HG02571 (cell line): ENCODE results near the gene TMEM132C.

Source experiments
- ATAC-seq: cut with Tn5 transposase; IDR thresholded peaks from one replicate; pipeline ENCODE4 v1.9.1; 2021; ENCODE audit warnings: mild to moderate bottlenecking, moderate library complexity; ENCODE audit not compliant: unreplicated experiment

Gene TMEM132C

DNA sequence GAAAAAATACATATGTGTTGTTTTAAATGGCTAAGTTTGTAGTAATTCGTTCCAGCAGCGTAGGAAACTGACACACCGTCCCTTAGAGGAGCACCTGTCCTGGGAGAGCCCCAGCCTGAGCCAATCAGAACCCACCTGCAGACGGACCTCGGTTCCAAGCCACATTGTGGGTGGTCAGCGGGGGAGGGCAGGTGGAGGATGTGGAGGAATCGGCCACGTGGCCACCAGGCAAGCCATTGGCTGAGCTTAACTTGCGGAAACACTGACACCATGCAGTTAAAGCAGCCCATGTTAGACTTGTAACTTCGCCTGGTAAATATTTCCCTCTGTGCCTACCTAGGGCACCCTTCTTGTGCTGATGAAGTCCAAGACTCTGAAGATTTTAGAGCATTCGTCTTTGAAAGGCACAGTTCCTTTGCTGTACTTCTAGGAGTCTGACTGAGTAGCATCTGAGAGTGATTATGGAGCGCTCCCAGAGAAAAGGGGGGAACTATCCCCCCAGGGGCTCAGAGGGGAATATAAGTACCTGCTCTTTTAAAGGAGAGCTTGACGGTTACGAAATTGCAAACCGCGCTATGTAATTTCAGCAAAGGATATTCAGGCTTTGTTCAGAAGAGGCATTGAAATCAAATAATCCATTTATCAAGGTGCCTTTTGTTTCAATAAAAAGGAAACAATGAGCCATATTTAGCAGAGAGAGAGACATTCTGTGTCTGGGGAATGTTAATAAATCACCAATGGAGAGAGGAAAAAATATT, 135.7 kb downstream of the TMEM132C start:
- no peak for ATAC-seq

DNA sequence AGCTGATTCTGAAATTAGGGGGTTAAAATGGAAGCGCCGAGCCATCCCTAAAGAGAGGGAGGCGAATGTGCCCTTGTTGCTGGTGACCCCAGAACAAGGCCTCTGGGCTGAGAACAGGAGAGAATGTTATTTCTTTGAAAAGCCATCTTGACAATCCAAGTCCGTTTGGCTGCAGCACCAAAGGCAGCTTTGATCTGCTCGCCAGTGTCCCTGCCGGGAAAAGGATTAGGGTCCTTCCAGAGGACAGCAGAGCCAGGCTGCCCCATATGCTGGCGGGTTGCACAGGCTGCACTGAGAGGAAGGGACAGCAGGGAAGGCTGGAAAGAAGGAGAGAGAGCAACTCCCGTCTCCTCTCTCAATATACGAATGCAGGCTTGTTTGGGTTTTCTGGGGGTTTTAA, 141.7 kb downstream of the TMEM132C start:
- no peak for ATAC-seq

GRCh38 chr12:128415036-128415560, 148.1 kb downstream of the TMEM132C start:
- ATAC-seq, result no peak

DNA sequence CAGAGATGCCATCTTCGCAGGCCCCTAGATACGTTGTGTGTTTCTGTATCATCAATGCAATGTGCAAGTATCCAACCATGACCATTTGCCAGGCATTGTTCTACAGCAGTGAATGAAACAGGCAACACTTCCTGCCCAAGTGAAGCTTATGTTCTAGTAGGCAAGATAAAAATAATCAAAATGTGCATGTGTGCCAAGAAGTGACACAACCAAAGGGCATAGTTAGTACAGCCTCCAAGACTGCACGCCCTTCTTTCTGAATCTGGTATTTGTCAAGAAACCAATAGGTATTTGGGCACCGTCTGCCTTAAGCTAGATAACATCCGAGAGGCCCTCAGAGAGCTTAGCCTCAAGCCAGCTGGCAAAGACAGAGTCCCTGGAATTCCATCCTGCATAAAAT, 152.0 kb downstream of the TMEM132C start:
- ATAC-seq, result no peak

- no peak for ATAC-seq
Observed at GRCh38 chr12:128420163-128420562, 153.2 kb downstream of the TMEM132C start.

- ATAC-seq, result no peak
Observed at GRCh38 chr12:128421375-128421774, 154.4 kb downstream of the TMEM132C start.

GRCh38 chr12:128423205-128423604, 156.2 kb downstream of the TMEM132C start:
- ATAC-seq, result no peak

- ATAC-seq, result no peak
Observed at GRCh38 chr12:128424931-128425431, 158.0 kb downstream of the TMEM132C start.

- no peak for ATAC-seq
Observed at GRCh38 chr12:128425666-128426331, 158.8 kb downstream of the TMEM132C start.

- ATAC-seq, result no peak
Observed at GRCh38 chr12:128426511-128426910, 159.5 kb downstream of the TMEM132C start.

DNA sequence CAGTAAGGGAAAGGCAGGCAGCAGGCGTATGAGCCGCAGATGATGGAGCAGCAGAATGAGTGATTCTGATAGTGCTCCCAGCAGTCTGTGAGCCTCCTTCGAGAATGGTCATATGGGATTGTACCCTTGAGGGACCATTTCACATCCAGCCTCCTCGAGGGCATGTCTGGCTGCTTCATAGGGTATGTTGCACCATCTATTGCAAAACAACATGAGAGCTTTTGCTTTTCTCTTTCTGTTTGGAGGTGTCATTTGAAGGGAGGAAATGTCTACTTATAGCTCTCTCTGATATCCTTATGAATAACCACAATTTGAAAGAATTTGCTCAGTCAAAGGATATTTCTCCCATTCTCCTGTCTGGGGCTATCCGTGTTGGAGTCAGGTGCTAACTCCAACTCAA, 172.8 kb downstream of the TMEM132C start:
- ATAC-seq, result no peak

DNA sequence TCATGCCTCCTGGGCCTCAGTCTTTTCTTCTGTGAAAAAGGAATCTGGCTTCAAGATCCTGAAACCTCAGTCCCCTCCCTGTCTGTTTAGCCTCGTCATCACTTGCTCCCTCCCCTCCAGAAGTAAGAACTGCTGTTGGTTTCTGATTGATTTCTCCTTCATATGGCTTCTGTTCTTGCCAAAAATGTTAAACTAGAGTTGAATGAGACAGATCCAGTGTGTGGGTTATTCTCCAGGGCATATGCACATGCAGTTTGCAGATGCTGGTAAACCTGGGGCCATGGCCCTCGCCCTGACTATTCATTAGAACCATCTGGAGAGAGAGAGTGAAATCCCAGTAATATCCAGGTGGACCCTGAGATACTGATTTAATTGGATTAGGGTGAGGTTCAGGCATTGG, 175.1 kb downstream of the TMEM132C start:
- ATAC-seq, result no peak

- ATAC-seq, result no peak
Observed at GRCh38 chr12:128444598-128444997, 177.6 kb downstream of the TMEM132C start.

- ATAC-seq, result no peak
Observed at GRCh38 chr12:128445415-128446127, 178.6 kb downstream of the TMEM132C start.

GRCh38 chr12:128449146-128449894, 182.3 kb downstream of the TMEM132C start:
- no peak for ATAC-seq

DNA sequence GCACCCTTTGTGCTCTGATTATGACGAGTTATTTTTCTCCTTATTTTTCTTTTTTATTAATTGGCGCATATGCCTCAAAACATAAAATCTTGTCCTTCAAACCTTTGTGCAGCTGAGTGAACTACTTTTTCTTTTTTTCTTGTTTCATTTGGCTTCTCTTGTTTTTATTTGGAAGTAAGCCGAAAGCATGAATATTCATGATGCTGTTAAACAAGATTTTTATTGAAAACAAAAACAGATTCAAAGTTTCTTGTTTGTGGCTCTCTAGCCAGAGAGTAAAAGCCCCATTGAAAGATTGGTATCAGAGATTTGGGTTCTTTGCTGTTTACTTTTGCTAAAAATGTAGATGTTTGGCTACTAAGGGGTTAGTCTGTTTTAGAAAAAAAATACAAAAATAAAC, 183.8 kb downstream of the TMEM132C start:
- no peak for ATAC-seq

- ATAC-seq, result no peak
Observed at GRCh38 chr12:128455851-128456250, 188.9 kb downstream of the TMEM132C start.

DNA sequence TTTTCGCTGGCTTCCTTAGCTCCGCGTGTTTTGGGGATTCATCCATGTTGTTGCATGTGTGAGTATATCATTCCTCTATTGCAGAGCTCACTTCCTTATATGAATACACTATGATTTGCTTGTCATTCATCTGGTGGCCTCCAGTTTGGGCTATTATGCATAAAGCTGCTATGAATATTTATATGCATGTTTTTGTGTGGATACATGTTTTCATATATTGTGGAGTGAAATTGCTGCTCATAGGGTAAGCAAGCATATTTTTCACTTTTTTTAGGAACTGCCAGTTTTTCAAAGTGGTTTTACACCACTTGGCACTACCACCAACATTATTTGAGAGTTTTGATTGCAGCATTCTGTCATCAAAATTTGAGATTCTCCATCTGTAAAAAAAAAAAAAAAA, 190.0 kb downstream of the TMEM132C start:
- ATAC-seq, result no peak

GRCh38 chr12:128458301-128458974, 191.5 kb downstream of the TMEM132C start:
- ATAC-seq, result no peak

GRCh38 chr12:128459067-128459466, 192.1 kb downstream of the TMEM132C start:
- no peak for ATAC-seq
